ENCODE data around the gene GTPBP2. TPM values are rescaled to one million over a fixed set of nuclear protein-coding genes. Genes with fewer than 3 reads are reported as not detected.

Gene GTPBP2
- total and polyA plus RNA-seq, 2 of the 13 experiments (the other 11 are each of a cell fraction or from before 2014, with no cell fraction given), result 26.9 to 88.2 TPM

DNA sequence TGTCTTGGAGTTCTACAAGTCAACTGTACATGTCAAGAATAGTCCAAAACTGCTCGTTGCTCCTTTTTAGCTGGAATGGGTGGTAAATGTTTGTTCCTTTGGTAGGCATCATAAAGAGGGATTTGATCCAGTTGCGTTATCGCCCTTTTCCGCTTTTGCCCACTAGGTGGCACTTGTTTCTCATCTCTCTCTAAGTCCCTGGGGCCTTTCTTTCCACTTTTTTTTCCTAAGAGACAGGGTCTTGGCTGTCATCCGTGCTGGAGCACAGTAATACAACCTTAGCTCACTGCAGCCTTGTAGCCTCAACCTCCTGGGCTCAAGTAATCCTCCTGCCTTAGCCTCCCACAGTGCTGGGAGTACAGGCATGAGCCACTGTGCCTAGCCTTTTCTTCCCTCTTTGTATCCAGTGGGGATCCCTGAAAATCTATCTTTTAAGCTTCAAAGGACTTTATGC, 20.7 kb downstream of the GTPBP2 start (continued):
- TF ChIP-seq, protein P1, sequence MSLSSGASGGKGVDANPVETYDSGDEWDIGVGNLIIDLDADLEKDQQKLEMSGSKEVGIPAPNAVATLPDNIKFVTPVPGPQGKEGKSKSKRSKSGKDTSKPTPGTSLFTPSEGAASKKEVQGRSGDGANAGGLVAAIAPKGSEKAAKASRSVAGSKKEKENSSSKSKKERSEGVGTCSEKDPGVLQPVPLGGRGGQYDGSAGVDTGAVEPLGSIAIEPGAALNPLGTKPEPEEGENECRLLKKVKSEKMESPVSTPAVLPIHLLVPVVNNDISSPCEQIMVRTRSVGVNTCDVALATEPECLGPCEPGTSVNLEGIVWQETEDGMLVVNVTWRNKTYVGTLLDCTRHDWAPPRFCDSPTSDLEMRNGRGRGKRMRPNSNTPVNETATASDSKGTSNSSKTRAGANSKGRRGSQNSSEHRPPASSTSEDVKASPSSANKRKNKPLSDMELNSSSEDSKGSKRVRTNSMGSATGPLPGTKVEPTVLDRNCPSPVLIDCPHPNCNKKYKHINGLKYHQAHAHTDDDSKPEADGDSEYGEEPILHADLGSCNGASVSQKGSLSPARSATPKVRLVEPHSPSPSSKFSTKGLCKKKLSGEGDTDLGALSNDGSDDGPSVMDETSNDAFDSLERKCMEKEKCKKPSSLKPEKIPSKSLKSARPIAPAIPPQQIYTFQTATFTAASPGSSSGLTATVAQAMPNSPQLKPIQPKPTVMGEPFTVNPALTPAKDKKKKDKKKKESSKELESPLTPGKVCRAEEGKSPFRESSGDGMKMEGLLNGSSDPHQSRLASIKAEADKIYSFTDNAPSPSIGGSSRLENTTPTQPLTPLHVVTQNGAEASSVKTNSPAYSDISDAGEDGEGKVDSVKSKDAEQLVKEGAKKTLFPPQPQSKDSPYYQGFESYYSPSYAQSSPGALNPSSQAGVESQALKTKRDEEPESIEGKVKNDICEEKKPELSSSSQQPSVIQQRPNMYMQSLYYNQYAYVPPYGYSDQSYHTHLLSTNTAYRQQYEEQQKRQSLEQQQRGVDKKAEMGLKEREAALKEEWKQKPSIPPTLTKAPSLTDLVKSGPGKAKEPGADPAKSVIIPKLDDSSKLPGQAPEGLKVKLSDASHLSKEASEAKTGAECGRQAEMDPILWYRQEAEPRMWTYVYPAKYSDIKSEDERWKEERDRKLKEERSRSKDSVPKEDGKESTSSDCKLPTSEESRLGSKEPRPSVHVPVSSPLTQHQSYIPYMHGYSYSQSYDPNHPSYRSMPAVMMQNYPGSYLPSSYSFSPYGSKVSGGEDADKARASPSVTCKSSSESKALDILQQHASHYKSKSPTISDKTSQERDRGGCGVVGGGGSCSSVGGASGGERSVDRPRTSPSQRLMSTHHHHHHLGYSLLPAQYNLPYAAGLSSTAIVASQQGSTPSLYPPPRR (CRISPR knock-in tag; IDR thresholded peaks at IDR 0.05; ENCODE audit: borderline replicate concordance), result no peak
- TF ChIP-seq SIN3A (IDR thresholded peaks at IDR 0.05; ENCODE audit: borderline replicate concordance, low read depth, low read length) (no peak), ZNF572 (CRISPR knock-in tag; IDR thresholded peaks at IDR 0.05) (no peak), NFKBIZ (CRISPR knock-in tag; IDR thresholded peaks at IDR 0.05) (no peak), HDAC2 (CRISPR knock-in tag; IDR thresholded peaks at IDR 0.05) (no peak), ZFX (CRISPR knock-in tag; IDR thresholded peaks at IDR 0.05; ENCODE audit: low read depth) (no peak; the same call in 1 of the 2 replicates), ZNF44 (CRISPR knock-in tag; IDR thresholded peaks at IDR 0.05) (0 out of 2 replicates have a peak, but pooled peaks have one; percentile 22), NBN (conservative IDR thresholded peaks at IDR 0.05) (no peak), MBNL3 (CRISPR knock-in tag; conservative IDR thresholded peaks at IDR 0.05) (no peak), ZSCAN20 (CRISPR knock-in tag; IDR thresholded peaks at IDR 0.05; ENCODE audit: borderline replicate concordance) (no peak), TEAD3 (CRISPR knock-in tag; optimal IDR thresholded peaks at IDR 0.05; ENCODE audit: borderline replicate concordance) (peak; percentile 17), ZNF317 (CRISPR knock-in tag; IDR thresholded peaks at IDR 0.05) (no peak), ZNF614 (CRISPR knock-in tag; IDR thresholded peaks at IDR 0.05; ENCODE audit: borderline replicate concordance) (no peak), ZNF550 (CRISPR knock-in tag; IDR thresholded peaks at IDR 0.05; ENCODE audit: borderline replicate concordance) (no peak), ISX (CRISPR knock-in tag; conservative IDR thresholded peaks at IDR 0.05) (no peak)
- TF ChIP-seq, protein P2, sequence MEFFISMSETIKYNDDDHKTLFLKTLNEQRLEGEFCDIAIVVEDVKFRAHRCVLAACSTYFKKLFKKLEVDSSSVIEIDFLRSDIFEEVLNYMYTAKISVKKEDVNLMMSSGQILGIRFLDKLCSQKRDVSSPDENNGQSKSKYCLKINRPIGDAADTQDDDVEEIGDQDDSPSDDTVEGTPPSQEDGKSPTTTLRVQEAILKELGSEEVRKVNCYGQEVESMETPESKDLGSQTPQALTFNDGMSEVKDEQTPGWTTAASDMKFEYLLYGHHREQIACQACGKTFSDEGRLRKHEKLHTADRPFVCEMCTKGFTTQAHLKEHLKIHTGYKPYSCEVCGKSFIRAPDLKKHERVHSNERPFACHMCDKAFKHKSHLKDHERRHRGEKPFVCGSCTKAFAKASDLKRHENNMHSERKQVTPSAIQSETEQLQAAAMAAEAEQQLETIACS (CRISPR knock-in tag; IDR thresholded peaks at IDR 0.05), result no peak
- TF ChIP-seq, protein P3, sequence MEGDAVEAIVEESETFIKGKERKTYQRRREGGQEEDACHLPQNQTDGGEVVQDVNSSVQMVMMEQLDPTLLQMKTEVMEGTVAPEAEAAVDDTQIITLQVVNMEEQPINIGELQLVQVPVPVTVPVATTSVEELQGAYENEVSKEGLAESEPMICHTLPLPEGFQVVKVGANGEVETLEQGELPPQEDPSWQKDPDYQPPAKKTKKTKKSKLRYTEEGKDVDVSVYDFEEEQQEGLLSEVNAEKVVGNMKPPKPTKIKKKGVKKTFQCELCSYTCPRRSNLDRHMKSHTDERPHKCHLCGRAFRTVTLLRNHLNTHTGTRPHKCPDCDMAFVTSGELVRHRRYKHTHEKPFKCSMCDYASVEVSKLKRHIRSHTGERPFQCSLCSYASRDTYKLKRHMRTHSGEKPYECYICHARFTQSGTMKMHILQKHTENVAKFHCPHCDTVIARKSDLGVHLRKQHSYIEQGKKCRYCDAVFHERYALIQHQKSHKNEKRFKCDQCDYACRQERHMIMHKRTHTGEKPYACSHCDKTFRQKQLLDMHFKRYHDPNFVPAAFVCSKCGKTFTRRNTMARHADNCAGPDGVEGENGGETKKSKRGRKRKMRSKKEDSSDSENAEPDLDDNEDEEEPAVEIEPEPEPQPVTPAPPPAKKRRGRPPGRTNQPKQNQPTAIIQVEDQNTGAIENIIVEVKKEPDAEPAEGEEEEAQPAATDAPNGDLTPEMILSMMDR (CRISPR knock-in tag; IDR thresholded peaks at IDR 0.05), result peak; percentile 90
